DOHH2 (cell line): ENCODE data around the gene SDCCAG8.
"Not testable (repeated sequence)": the region's sequence is repeated elsewhere in the genome, so short reads cannot be mapped to it uniquely, and the experiment has no call there.

Source experiments
- H3F3A ChIP-seq: fragments of 200-600 bp; sonication (generic), shearing (Covaris generic); 2 replicates; pipeline ENCODE4 v1.6.0; 2016; ENCODE audit warnings: antibody characterized with exemption, mild to moderate bottlenecking; ENCODE audit not compliant: control insufficient read depth, insufficient read depth
- H3K27ac ChIP-seq: fragments of 200-600 bp; sonication (generic); 2 replicates; pipeline ENCODE4 v1.5.1; 2014; ENCODE audit warnings: low read depth, mild to moderate bottlenecking, low read length, moderate library complexity
- H3K27me3 ChIP-seq: fragments of 200-600 bp; sonication (generic); 2 replicates; pipeline ENCODE4 v1.6.1; 2014; ENCODE audit warnings: mild to moderate bottlenecking, low read length, mixed read lengths; ENCODE audit not compliant: control insufficient read depth
- H3K36me3 ChIP-seq: fragments of 200-600 bp; sonication (generic); 2 replicates; pipeline ENCODE4 v1.6.1; 2014; ENCODE audit warnings: mild to moderate bottlenecking, low read length, moderate library complexity, mixed read lengths; ENCODE audit not compliant: control insufficient read depth
- H3K4me1 ChIP-seq: fragments of 200-600 bp; sonication (generic); 2 replicates; pipeline ENCODE4 v1.6.1; 2014; ENCODE audit warnings: mild to moderate bottlenecking, low read length, mixed read lengths; ENCODE audit not compliant: control insufficient read depth
- H3K4me2 ChIP-seq: fragments of 200-600 bp; sonication (generic); 2 replicates; pipeline ENCODE4 v1.6.0; 2014; ENCODE audit warnings: mild to moderate bottlenecking, low read length, moderate library complexity
- H3K4me3 ChIP-seq: fragments of 200-600 bp; sonication (generic); 2 replicates; pipeline ENCODE4 v1.5.1; 2014; ENCODE audit warnings: mild to moderate bottlenecking, low read length, mixed read lengths
- H3K79me2 ChIP-seq: fragments of 200-600 bp; sonication (generic); 2 replicates; pipeline ENCODE4 v1.6.1; 2014; ENCODE audit warnings: mild to moderate bottlenecking, low read length, mixed read lengths; ENCODE audit not compliant: control insufficient read depth
- H3K9me2 ChIP-seq: fragments of 200-600 bp; sonication (generic); replicated peaks from 2 replicates; pipeline ENCODE4 v1.6.1; 2014; ENCODE audit warnings: mild to moderate bottlenecking, low read length, mixed read lengths; ENCODE audit not compliant: control insufficient read depth
- H3K9me3 ChIP-seq: fragments of 200-600 bp; sonication (generic); 2 replicates; pipeline ENCODE4 v1.6.1; 2014; ENCODE audit warnings: antibody characterized with exemption, low read length, mixed read lengths; ENCODE audit not compliant: control insufficient read depth, insufficient read depth
- H4K20me1 ChIP-seq: fragments of 200-600 bp; sonication (generic); 2 replicates; pipeline ENCODE4 v1.6.0; 2014; ENCODE audit warnings: low read depth, mild to moderate bottlenecking, antibody characterized with exemption, low read length, moderate library complexity; ENCODE audit not compliant: control insufficient read depth, insufficient read depth
- CTCF ChIP-seq: fragments of 200-600 bp; sonication (generic); IDR thresholded peaks from one replicate; pipeline ENCODE4 v1.5.1; 2014; ENCODE audit warnings: antibody characterized with exemption, mild to moderate bottlenecking, low read depth, low read length; ENCODE audit not compliant: poor library complexity, severe bottlenecking
- EZH2phosphoT487 ChIP-seq: fragments of 200-600 bp; sonication (generic); IDR thresholded peaks from 2 replicates; pipeline ENCODE4 v1.6.1; 2017; ENCODE audit warnings: borderline replicate concordance, mild to moderate bottlenecking, antibody characterized with exemption, low read length, moderate library complexity, mixed read lengths

SDCCAG8 gene

GRCh38 chr1:243336163-243336562 is 80.3 kb downstream of the SDCCAG8 start:
- H3K79me2 ChIP-seq: no peaks in the 10 kb centered on the region
- H3K36me3 ChIP-seq: 0 out of 2 replicates have a peak, but pooled peaks cover 3% of the 10 kb centered on the region
- H3K27ac ChIP-seq: no peak overlapping the region
- H3K9me3 ChIP-seq: no peaks in the 10 kb centered on the region
- no peaks in the 10 kb centered on the region for H3F3A ChIP-seq
- no peak for TF ChIP-seq EZH2phosphoT487
- no peak for TF ChIP-seq CTCF
- H3K4me1 ChIP-seq: peaks cover 8% of the 10 kb centered on the region; the same call in 1 of the 2 replicates
- no peak overlapping the region for H3K4me2 ChIP-seq
- H4K20me1 ChIP-seq: no peaks in the 10 kb centered on the region
- no peaks in the 10 kb centered on the region for H3K9me2 ChIP-seq
- H3K4me3 ChIP-seq: no peak overlapping the region
- no peaks in the 10 kb centered on the region for H3K27me3 ChIP-seq

- not testable (repeated sequence) for H3F3A ChIP-seq, H3K27ac ChIP-seq, H3K27me3 ChIP-seq, H4K20me1 ChIP-seq, H3K4me3 ChIP-seq, H3K4me2 ChIP-seq, H3K79me2 ChIP-seq, H3K9me2 ChIP-seq, H3K36me3 ChIP-seq, H3K9me3 ChIP-seq, H3K4me1 ChIP-seq
Measured at GRCh38 chr1:243338848-243339247, 83.0 kb downstream of the SDCCAG8 start.

- Histone ChIP-seq H3K9me2 (no peaks in the 10 kb centered on the region), H3K4me2 (no peak overlapping the region), H3K27ac (no peak overlapping the region), H3F3A (no peaks in the 10 kb centered on the region; the same call in 1 of the 2 replicates), H3K27me3 (no peaks in the 10 kb centered on the region), H3K4me1 (peaks cover 4% of the 10 kb centered on the region; the same call in 1 of the 2 replicates), H3K36me3 (no peaks in the 10 kb centered on the region; the same call in 1 of the 2 replicates), H3K9me3 (no peaks in the 10 kb centered on the region), H4K20me1 (no peaks in the 10 kb centered on the region), H3K79me2 (no peaks in the 10 kb centered on the region), H3K4me3 (no peak overlapping the region)
- TF ChIP-seq EZH2phosphoT487: no peak
- TF ChIP-seq CTCF: no peak
Measured at GRCh38 chr1:243341074-243341473, 85.2 kb downstream of the SDCCAG8 start.

- no peak overlapping the region for H3K27ac ChIP-seq
- H3K36me3 ChIP-seq: no peaks in the 10 kb centered on the region; the same call in 1 of the 2 replicates
- H3K9me2 ChIP-seq: no peaks in the 10 kb centered on the region
- H3K4me1 ChIP-seq: no peaks in the 10 kb centered on the region
- H3K79me2 ChIP-seq: no peaks in the 10 kb centered on the region
- TF ChIP-seq CTCF: peak; percentile 73
- TF ChIP-seq EZH2phosphoT487: no peak
- no peaks in the 10 kb centered on the region; the same call in 1 of the 2 replicates for H3F3A ChIP-seq
- H3K4me2 ChIP-seq: no peak overlapping the region
- no peaks in the 10 kb centered on the region for H3K9me3 ChIP-seq
- no peak overlapping the region for H3K4me3 ChIP-seq
- H3K27me3 ChIP-seq: no peaks in the 10 kb centered on the region
- no peaks in the 10 kb centered on the region for H4K20me1 ChIP-seq
Measured at GRCh38 chr1:243343970-243344937, 88.4 kb downstream of the SDCCAG8 start.
